Left lung (tissue), 10 donors: ENCODE results near the gene LMNB1. TPM values are rescaled to one million over a fixed set of nuclear protein-coding genes. Genes with fewer than 3 reads are reported as not detected.

Experiments
- ATAC-seq: fragments of 200-7000 bp; cut with Tn5 transposase; one replicate; pipeline ENCODE4 v1.9.1; 2020; ENCODE audit warnings: moderate library complexity
- DNase-seq, 4 donors: peaks; one replicate each; pipeline ENCODE4 v3.0.0-alpha.2; 2013 to 2020
- H3K27ac ChIP-seq, 2 donors: fragments of 200-600 bp; sonication (generic) in 1 of 2; one replicate each; pipeline versions ENCODE4 v1.5.0 to v1.8.0; 2020 to 2021
- H3K27me3 ChIP-seq, 2 donors: fragments of 200-600 bp; sonication (generic) in 1 of 2; one replicate each; pipeline versions ENCODE4 v1.5.0 to v1.8.0; 2020 to 2021
- H3K36me3 ChIP-seq, 2 donors: fragments of 200-600 bp; sonication (generic) in 1 of 2; one replicate each; pipeline versions ENCODE4 v1.5.0 to v1.8.0; 2020 to 2021
- H3K4me1 ChIP-seq, 2 donors: fragments of 200-600 bp; one replicate each; pipeline ENCODE4 v1.8.0; 2021
- H3K4me3 ChIP-seq, 2 donors: fragments of 200-600 bp; sonication (generic) in 1 of 2; one replicate each; pipeline versions ENCODE4 v1.5.0 to v1.8.0; 2020 to 2021; ENCODE audit warnings: mild to moderate bottlenecking in 1 of 2
- H3K9me3 ChIP-seq, 2 donors: fragments of 200-600 bp; sonication (generic) in 1 of 2; one replicate each; pipeline versions ENCODE4 v1.5.0 to v1.8.0; 2020 to 2021
- intact Hi-C, 2 donors: fragments of 100-400 bp; cut with DNase I; formaldehyde crosslinking; loops; one replicate each; pipeline versions ENCODE4 v1.11.2 to v1.14.2; 2022
- polyA plus RNA-seq, 6 donors: library from polyadenylated mRNA; unstranded; fragments of 120-200 nt; gene quantifications; one replicate each; pipeline ENCODE4 v1.2.1, GENCODE V29; 2013; ENCODE audit not compliant: insufficient read length in 6 of 6
- total RNA-seq, 2 donors: library from RNA; stranded (reverse); fragmentation: NEBNext Ultra II Directional; extraction: Animal tissue kit (Norgen Biotek cat#: 25700); gene quantifications; one replicate each; pipeline ENCODE4 v1.2.1, GENCODE V29; 2021
- TF ChIP-seq, protein P1 (sequence below), 2 donors: fragments of 200-600 bp; sonication (generic) in 1 of 2; IDR thresholded peaks; one replicate each; pipeline versions ENCODE4 v1.5.0 to v1.8.0; 2021; ENCODE audit warnings: antibody characterized with exemption in 2 of 2
- donor health status: DM: no; HTN: yes; CAD: no.
- donor health status: DM: no; HTN: no; CAD: no.

The LMNB1 gene
- total and polyA plus RNA-seq, 8 donors: 23.2 to 175 (median 96.3) TPM

DNA sequence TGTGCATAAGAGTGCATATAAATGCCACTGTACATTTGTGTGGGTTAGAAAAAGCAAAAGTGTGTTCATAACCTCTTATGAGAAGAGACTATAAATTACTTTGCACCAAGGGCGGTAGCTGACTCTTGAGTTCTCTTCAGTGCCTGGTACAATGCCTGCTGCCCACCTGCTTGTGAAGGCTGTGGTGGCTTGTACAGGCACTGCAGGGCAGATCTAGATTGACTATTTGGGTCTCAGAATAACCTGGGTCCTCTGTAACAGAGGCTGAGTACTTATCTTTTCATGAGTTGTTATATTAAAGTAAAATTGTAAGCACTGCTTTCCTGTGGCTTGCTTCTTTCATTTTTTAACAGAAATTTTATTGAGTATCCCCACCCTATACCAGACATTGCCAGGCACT lies 22.8 kb downstream of the LMNB1 start:
- no peak for DNase-seq
- peaks cover 0 to 11% of the 10 kb centered on the region in 2 donors for H3K4me1 ChIP-seq
- no peak overlapping the region for H3K27ac ChIP-seq
- no peak for ATAC-seq
- no peaks in the 10 kb centered on the region for H3K27me3 ChIP-seq
- no peak overlapping the region for H3K4me3 ChIP-seq
- intact Hi-C loops: no loop called here
- H3K9me3 ChIP-seq: no peaks in the 10 kb centered on the region
- no peaks in the 10 kb centered on the region for H3K36me3 ChIP-seq
- TF ChIP-seq, protein P1, sequence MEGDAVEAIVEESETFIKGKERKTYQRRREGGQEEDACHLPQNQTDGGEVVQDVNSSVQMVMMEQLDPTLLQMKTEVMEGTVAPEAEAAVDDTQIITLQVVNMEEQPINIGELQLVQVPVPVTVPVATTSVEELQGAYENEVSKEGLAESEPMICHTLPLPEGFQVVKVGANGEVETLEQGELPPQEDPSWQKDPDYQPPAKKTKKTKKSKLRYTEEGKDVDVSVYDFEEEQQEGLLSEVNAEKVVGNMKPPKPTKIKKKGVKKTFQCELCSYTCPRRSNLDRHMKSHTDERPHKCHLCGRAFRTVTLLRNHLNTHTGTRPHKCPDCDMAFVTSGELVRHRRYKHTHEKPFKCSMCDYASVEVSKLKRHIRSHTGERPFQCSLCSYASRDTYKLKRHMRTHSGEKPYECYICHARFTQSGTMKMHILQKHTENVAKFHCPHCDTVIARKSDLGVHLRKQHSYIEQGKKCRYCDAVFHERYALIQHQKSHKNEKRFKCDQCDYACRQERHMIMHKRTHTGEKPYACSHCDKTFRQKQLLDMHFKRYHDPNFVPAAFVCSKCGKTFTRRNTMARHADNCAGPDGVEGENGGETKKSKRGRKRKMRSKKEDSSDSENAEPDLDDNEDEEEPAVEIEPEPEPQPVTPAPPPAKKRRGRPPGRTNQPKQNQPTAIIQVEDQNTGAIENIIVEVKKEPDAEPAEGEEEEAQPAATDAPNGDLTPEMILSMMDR (IDR thresholded peaks at IDR 0.05): no peak

DNA sequence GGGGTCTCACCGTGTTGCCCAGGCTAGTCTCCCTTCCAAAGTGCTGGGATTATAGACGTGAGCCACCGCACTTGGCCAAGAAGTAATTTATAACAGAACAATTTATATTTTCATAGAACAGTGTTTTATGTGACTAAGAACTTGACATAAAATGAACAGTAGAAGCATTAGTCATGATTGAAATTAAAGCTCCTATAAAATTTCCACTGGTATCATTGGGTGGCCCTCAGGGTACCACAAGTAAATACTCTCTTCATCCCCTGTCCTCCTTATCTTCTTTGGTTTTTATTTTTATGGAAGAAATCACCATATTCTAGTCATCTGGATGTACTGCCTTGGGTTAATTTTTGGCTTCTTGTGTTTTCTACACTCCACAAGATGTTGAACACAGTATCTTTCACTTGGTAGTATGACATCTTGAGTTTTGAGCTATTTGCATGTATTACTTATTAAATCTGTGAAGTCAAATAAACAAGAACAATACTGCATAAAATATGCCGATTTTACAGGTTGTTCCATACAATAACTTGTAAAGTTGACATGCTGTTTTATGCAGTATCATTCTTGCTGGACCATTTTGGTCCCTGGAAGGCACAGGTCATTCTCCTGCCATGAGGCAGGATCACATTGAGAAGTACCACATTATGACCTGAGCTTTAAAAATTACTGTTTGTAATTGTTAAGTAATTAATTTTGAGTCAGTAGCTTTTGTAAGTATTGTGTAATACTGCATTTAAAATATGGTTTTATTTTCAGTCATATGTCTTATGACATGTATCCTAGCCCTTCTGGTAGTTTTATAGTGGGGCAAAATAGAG lies 24.4 kb downstream of the LMNB1 start:
- intact Hi-C loops: no loop called here
- TF ChIP-seq, protein P1 (IDR thresholded peaks at IDR 0.05): no peak
- Histone ChIP-seq H3K9me3 (no peaks in the 10 kb centered on the region), H3K27ac (no peak overlapping the region), H3K36me3 (peaks cover 0 to 11% of the 10 kb centered on the region in 2 donors), H3K4me1 (peaks cover 0 to 11% of the 10 kb centered on the region in 2 donors), H3K27me3 (no peaks in the 10 kb centered on the region), H3K4me3 (no peak overlapping the region)
- no peak for ATAC-seq
- DNase-seq: no peak

DNA sequence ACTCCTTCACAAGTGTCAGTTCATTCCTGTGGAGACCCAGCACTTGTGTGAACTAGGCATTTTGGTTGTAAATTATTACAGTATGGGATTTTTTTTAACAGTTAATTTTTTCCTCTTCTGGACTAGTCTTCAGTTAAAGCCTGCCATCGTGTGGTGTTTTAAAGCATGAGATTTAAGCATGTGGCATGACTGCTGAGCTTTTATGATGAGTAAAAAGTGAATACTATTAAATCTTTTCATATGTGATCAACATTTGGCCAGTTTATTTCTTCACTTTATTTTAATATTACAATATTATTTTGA lies 25.0 kb downstream of the LMNB1 start:
- H3K27ac ChIP-seq: no peak overlapping the region
- TF ChIP-seq, protein P1 (IDR thresholded peaks at IDR 0.05): no peak
- peak; percentile 61 for ATAC-seq
- H3K9me3 ChIP-seq: no peaks in the 10 kb centered on the region
- peaks cover 0 to 17% of the 10 kb centered on the region in 2 donors for H3K36me3 ChIP-seq
- H3K4me3 ChIP-seq: no peak overlapping the region
- peaks cover 0 to 11% of the 10 kb centered on the region in 2 donors for H3K4me1 ChIP-seq
- DNase-seq: peak in 1 of 4 donors; percentile 44
- intact Hi-C loops: no loop called here
- no peaks in the 10 kb centered on the region for H3K27me3 ChIP-seq

DNA sequence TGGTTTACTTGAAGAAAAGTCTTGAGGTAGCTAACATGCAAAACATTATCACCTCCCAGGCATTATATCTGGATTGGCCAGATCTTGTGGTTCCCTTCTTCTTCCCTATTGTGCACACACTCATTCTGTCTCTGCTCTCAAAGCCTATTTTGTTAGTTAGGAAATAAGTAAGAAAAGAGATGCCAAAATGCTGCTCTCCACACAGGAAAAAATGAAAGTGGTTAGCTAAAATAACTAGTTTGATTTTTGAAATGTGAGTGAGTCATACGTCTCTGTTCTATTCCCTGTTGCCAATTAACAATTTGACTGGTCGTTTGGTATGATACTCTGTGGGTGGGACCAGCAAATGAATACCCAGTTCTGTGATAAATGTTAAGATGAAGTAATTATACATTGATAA lies 28.1 kb downstream of the LMNB1 start:
- Histone ChIP-seq H3K4me3 (no peak overlapping the region), H3K36me3 (peaks cover 0 to 18% of the 10 kb centered on the region in 2 donors), H3K4me1 (peaks cover 0 to 31% of the 10 kb centered on the region in 2 donors), H3K9me3 (no peaks in the 10 kb centered on the region), H3K27ac (no peak overlapping the region), H3K27me3 (no peaks in the 10 kb centered on the region)
- intact Hi-C loops: no loop called here
- DNase-seq (no peak), ATAC-seq (no peak)
- TF ChIP-seq, protein P1 (IDR thresholded peaks at IDR 0.05): no peak

DNA sequence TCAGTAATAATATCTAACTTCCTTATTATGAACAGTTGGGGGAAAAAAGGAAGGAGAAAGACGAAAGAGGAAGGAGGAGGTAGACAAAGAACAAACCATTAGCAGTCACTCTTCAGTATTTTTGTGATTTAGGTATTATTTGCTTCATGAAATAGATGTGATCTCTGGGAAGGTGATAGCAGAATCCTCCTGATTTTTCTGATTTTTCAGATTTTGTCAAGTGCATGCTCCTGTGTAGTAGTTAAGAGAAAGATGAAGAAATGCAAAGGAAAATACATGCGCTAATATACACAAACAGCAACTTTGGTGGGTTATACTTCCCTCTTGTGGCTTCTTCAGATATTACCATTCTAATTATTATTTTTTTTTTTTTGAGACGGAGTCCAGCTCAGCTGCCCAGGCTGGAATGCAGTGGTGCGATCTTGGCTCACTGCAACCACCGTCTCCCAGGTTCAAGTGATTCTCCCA lies 31.6 kb downstream of the LMNB1 start:
- no peaks in the 10 kb centered on the region for H3K9me3 ChIP-seq
- no peaks in the 10 kb centered on the region for H3K27me3 ChIP-seq
- peaks cover 0 to 59% of the 10 kb centered on the region in 2 donors for H3K4me1 ChIP-seq
- TF ChIP-seq, protein P1 (IDR thresholded peaks at IDR 0.05): peak; percentile 24 to 51
- DNase-seq (peak in 1 of 4 donors; percentile 28), ATAC-seq (peak; percentile 71)
- peak overlapping the region; percentile 42 to 94 for H3K27ac ChIP-seq
- intact Hi-C loops: no loop called here
- H3K4me3 ChIP-seq: no peak overlapping the region
- peaks cover 0 to 18% of the 10 kb centered on the region in 2 donors for H3K36me3 ChIP-seq
